Hepatocyte (in vitro differentiated cells): Measurements from ENCODE around the gene CRY2. TPM values are rescaled to one million over a fixed set of nuclear protein-coding genes. Genes with fewer than 3 reads are reported as not detected.

Source experiments
- DNase-seq: peaks from one replicate; pipeline ENCODE4 v3.0.0-alpha.2; 2016; ENCODE audit warnings: low spot score
- H2AFZ ChIP-seq: fragments of 200-600 bp; sonication (generic); 2 replicates; pipeline ENCODE4 v1.6.0; 2016; ENCODE audit warnings: antibody characterized with exemption, mild to moderate bottlenecking
- H3K27ac ChIP-seq: fragments of 200-600 bp; sonication (generic); 2 replicates; pipeline ENCODE4 v1.5.1; 2016; ENCODE audit warnings: mild to moderate bottlenecking
- H3K27me3 ChIP-seq: fragments of 200-600 bp; sonication (generic); 2 replicates; pipeline ENCODE4 v1.6.1; 2016
- H3K36me3 ChIP-seq: fragments of 200-600 bp; sonication (generic); replicated peaks from 2 replicates; pipeline ENCODE4 v1.5.1; 2016; ENCODE audit warnings: low read depth; ENCODE audit not compliant: insufficient read depth
- H3K4me1 ChIP-seq: fragments of 200-600 bp; sonication (generic); 2 replicates; pipeline ENCODE4 v1.5.1; 2016; ENCODE audit warnings: mild to moderate bottlenecking, moderate library complexity; ENCODE audit not compliant: insufficient read depth
- H3K4me2 ChIP-seq: fragments of 200-600 bp; sonication (generic); 2 replicates; pipeline ENCODE4 v1.6.0; 2016
- H3K4me3 ChIP-seq: fragments of 200-600 bp; sonication (generic); 2 replicates; pipeline ENCODE4 v1.5.1; 2016; ENCODE audit warnings: mild to moderate bottlenecking
- H3K79me2 ChIP-seq: fragments of 200-600 bp; sonication (generic); 2 replicates; pipeline ENCODE4 v1.6.0; 2017; ENCODE audit warnings: mild to moderate bottlenecking
- H3K9me2 ChIP-seq: fragments of 200-600 bp; sonication (generic); replicated peaks from 2 replicates; pipeline ENCODE4 v1.6.0; 2017; ENCODE audit warnings: mild to moderate bottlenecking; ENCODE audit not compliant: insufficient read depth
- H3K9me3 ChIP-seq: fragments of 200-600 bp; sonication (generic); 2 replicates; pipeline ENCODE4 v1.5.1; 2016; ENCODE audit warnings: low read depth, mild to moderate bottlenecking
- H4K20me1 ChIP-seq: fragments of 200-600 bp; sonication (generic); 2 replicates; pipeline ENCODE4 v1.6.0; 2016; ENCODE audit warnings: mild to moderate bottlenecking; ENCODE audit not compliant: insufficient read depth, poor library complexity, severe bottlenecking
- EZH2 ChIP-seq: fragments of 200-600 bp; sonication (generic); IDR thresholded peaks from 2 replicates; pipeline ENCODE4 v1.6.1; 2016; ENCODE audit warnings: antibody characterized with exemption, mild to moderate bottlenecking, borderline replicate concordance
- EZH2phosphoT487 ChIP-seq: fragments of 200-600 bp; sonication (generic); IDR thresholded peaks from one replicate; pipeline ENCODE4 v1.6.1; 2018; ENCODE audit warnings: antibody characterized with exemption, mild to moderate bottlenecking, low read depth, moderate library complexity; ENCODE audit not compliant: unreplicated experiment, severe bottlenecking
- WGBS: methylation state at CpG from one replicate; pipeline ENCODE4 v1.1.6; 2016; ENCODE audit warnings: low lambda C conversion rate; ENCODE audit errors: missing lambda C conversion rate; 5-methylcytosine and 5-hydroxymethylcytosine counted together
- polyA plus RNA-seq: library from polyadenylated mRNA; unstranded; fragments of >200 nt; fragmentation: Nextera tagmentation; extraction: Ambion mirVana; gene quantifications from 2 replicates; pipeline ENCODE4 v1.2.1, GENCODE V29; 2016
- total RNA-seq: library from RNA; depleted of rRNA; stranded (reverse); fragments of >200 nt; gene quantifications from 2 replicates; pipeline ENCODE4 v1.2.3, GENCODE V29; 2014
- TF ChIP-seq, protein P1 (sequence below): fragments of 200-600 bp; sonication (generic); IDR thresholded peaks from 2 replicates; pipeline ENCODE4 v1.5.1; 2016; ENCODE audit warnings: antibody characterized with exemption, mild to moderate bottlenecking; ENCODE audit not compliant: poor library complexity

The CRY2 gene
- total and polyA plus RNA-seq, 2 experiments from 2014 or later, result 23.8 to 27.6 TPM

DNA sequence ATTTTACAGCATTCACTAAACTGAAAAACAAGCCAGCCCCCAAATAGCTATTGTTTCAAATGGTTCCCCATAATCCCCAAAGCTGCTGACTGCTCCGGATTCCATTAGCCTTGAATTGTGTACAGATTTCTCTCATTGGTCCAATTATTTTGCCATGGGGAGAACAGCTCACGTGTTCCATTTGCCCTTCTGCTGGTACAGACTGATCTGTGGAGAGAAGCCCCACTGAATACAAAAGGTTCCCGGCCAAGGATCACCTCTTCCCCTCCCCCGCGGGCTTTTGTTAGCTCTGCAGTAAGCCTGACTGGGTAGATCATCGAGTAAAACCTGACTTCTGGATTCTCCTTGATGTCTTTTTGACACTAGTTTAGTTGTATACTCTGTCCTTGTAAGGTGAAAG is 29.1 kb downstream of the CRY2 start:
- no peaks in the 10 kb centered on the region for H3K27me3 ChIP-seq
- H3K9me2 ChIP-seq, result no peaks in the 10 kb centered on the region
- no peak overlapping the region for H3K27ac ChIP-seq
- no peaks in the 10 kb centered on the region for H3K36me3 ChIP-seq
- TF ChIP-seq, protein P1, sequence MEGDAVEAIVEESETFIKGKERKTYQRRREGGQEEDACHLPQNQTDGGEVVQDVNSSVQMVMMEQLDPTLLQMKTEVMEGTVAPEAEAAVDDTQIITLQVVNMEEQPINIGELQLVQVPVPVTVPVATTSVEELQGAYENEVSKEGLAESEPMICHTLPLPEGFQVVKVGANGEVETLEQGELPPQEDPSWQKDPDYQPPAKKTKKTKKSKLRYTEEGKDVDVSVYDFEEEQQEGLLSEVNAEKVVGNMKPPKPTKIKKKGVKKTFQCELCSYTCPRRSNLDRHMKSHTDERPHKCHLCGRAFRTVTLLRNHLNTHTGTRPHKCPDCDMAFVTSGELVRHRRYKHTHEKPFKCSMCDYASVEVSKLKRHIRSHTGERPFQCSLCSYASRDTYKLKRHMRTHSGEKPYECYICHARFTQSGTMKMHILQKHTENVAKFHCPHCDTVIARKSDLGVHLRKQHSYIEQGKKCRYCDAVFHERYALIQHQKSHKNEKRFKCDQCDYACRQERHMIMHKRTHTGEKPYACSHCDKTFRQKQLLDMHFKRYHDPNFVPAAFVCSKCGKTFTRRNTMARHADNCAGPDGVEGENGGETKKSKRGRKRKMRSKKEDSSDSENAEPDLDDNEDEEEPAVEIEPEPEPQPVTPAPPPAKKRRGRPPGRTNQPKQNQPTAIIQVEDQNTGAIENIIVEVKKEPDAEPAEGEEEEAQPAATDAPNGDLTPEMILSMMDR, result no peak
- no peaks in the 10 kb centered on the region for H3K79me2 ChIP-seq
- no peak for DNase-seq
- peaks cover 8% of the 10 kb centered on the region for H3K4me1 ChIP-seq
- H4K20me1 ChIP-seq, result no peaks in the 10 kb centered on the region
- no peak overlapping the region for H2AFZ ChIP-seq
- no peaks in the 10 kb centered on the region for H3K9me3 ChIP-seq
- no peak overlapping the region for H3K4me3 ChIP-seq
- 54% methylated on average over 6 of the region's 6 CpGs for WGBS
- no peak overlapping the region for H3K4me2 ChIP-seq

DNA sequence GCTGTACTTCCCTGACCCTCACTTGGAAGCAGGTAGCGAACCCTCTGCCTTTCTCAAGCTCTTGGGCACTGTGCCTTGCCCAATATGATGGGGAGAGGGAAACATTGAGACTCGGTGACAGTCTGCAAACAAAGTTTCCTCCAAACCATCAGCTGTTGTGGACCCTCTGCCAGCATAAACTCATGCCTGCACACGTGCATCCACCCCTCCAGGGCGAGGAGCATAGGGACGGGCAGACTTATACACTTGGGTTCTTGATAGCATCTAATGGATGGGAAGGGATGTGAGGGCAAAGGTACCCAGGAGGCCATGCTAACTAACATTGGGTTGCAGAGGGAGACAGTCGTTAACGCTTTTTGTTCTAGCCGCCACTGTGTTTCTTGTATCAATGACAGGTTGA is 29.9 kb downstream of the CRY2 start:
- TF ChIP-seq, protein P1, result no peak
- no peak for TF ChIP-seq EZH2phosphoT487
- no peak for TF ChIP-seq EZH2
- WGBS, result 92% methylated on average over 8 of the region's 8 CpGs
- Histone ChIP-seq H4K20me1 (no peaks in the 10 kb centered on the region), H2AFZ (no peak overlapping the region), H3K79me2 (no peaks in the 10 kb centered on the region), H3K9me3 (no peaks in the 10 kb centered on the region), H3K36me3 (no peaks in the 10 kb centered on the region), H3K4me1 (peaks cover 8% of the 10 kb centered on the region), H3K27me3 (no peaks in the 10 kb centered on the region), H3K9me2 (no peaks in the 10 kb centered on the region), H3K4me3 (no peak overlapping the region), H3K27ac (no peak overlapping the region), H3K4me2 (no peak overlapping the region)
- no peak for DNase-seq

DNA sequence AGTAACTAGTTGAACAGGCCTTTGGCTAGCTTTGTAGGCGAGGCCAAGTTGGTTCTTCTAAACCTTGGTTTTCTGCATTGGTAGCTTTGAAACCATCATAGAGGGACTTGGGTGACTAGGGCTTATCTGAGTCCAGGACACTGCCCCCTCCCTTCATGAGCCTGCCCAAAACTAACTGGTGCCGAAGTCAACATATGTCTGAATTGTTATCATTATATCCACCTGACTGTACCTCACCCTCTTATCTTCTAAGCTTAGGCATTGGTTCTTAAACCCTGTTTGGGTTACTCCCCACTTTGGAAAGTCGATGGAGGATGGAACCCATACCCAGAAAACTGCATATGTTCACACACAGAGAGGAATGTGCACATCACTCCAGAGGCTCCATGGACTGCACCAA is 30.6 kb downstream of the CRY2 start:
- Histone ChIP-seq H3K36me3 (no peaks in the 10 kb centered on the region), H3K79me2 (no peaks in the 10 kb centered on the region), H3K9me2 (no peaks in the 10 kb centered on the region), H3K4me3 (no peak overlapping the region), H3K27me3 (no peaks in the 10 kb centered on the region), H4K20me1 (no peaks in the 10 kb centered on the region), H2AFZ (no peak overlapping the region), H3K9me3 (no peaks in the 10 kb centered on the region), H3K27ac (no peak overlapping the region), H3K4me1 (peaks cover 8% of the 10 kb centered on the region), H3K4me2 (no peak overlapping the region)
- DNase-seq, result no peak
- TF ChIP-seq EZH2phosphoT487 (no peak), EZH2 (no peak)
- TF ChIP-seq, protein P1, result no peak
- 97% methylated on average over 3 of the region's 3 CpGs for WGBS
